DOHH2 (cell line): ENCODE results near the gene ENPP6.

Experiments used
- EZH2phosphoT487 ChIP-seq: fragments of 200-600 bp; sonication (generic); IDR thresholded peaks from 2 replicates; pipeline ENCODE4 v1.6.1; 2017; ENCODE audit warnings: borderline replicate concordance, mild to moderate bottlenecking, antibody characterized with exemption, low read length, moderate library complexity, mixed read lengths
- TF ChIP-seq, protein P1 (sequence below): fragments of 200-600 bp; sonication (generic); IDR thresholded peaks from one replicate; pipeline ENCODE4 v1.5.1; 2014; ENCODE audit warnings: antibody characterized with exemption, mild to moderate bottlenecking, low read depth, low read length; ENCODE audit not compliant: poor library complexity, severe bottlenecking

- TF ChIP-seq, protein P1, sequence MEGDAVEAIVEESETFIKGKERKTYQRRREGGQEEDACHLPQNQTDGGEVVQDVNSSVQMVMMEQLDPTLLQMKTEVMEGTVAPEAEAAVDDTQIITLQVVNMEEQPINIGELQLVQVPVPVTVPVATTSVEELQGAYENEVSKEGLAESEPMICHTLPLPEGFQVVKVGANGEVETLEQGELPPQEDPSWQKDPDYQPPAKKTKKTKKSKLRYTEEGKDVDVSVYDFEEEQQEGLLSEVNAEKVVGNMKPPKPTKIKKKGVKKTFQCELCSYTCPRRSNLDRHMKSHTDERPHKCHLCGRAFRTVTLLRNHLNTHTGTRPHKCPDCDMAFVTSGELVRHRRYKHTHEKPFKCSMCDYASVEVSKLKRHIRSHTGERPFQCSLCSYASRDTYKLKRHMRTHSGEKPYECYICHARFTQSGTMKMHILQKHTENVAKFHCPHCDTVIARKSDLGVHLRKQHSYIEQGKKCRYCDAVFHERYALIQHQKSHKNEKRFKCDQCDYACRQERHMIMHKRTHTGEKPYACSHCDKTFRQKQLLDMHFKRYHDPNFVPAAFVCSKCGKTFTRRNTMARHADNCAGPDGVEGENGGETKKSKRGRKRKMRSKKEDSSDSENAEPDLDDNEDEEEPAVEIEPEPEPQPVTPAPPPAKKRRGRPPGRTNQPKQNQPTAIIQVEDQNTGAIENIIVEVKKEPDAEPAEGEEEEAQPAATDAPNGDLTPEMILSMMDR: no peak
- TF ChIP-seq EZH2phosphoT487: no peak
These were observed 17.9 kb upstream of the ENPP6 start for GRCh38 chr4:184235526-184235925.
